ENCODE data around the gene DYNLRB2.

- TF ChIP-seq CTCF (IDR thresholded peaks at IDR 0.05): no peak
- no peak for TF ChIP-seq POLR2A (IDR thresholded peaks at IDR 0.05)
- no peak for TF ChIP-seq EP300 (IDR thresholded peaks at IDR 0.05)
These were observed 6.4 kb downstream of the DYNLRB2 start for GRCh38 chr16:80547145-80547544.
